Lower leg skin (tissue), 4 donors: Measurements from ENCODE around the gene ASAP2. TPM values are rescaled to one million over a fixed set of nuclear protein-coding genes. Genes with fewer than 3 reads are reported as not detected.

Experiments
- DNase-seq, 2 donors: peaks; one replicate each; pipeline ENCODE4 v3.0.0-alpha.2; 2019; ENCODE audit warnings: low spot score in 2 of 2
- H3K4me3 ChIP-seq: fragments of 200-600 bp; sonication (generic); 2 replicates; pipeline ENCODE4 v1.5.1; 2017; ENCODE audit warnings: mild to moderate bottlenecking, low read depth; ENCODE audit not compliant: poor library complexity, severe bottlenecking
- CTCF ChIP-seq, 3 donors: fragments of 450-650 bp; IDR thresholded peaks; one replicate each; pipeline ENCODE4 v1.5.1; 2016; ENCODE audit warnings: antibody characterized with exemption in 3 of 3, mild to moderate bottlenecking in 3 of 3, moderate library complexity in 2 of 3
- POLR2A ChIP-seq, 2 donors: fragments of 450-650 bp; IDR thresholded peaks; one replicate each; pipeline ENCODE4 v1.6.1; 2016 to 2017; ENCODE audit warnings: antibody characterized with exemption in 2 of 2, mild to moderate bottlenecking in 1 of 2, moderate library complexity in 1 of 2
- WGBS, 2 donors: methylation state at CpG; one replicate each; pipeline ENCODE4 v1.1.5; 2018; 5-methylcytosine and 5-hydroxymethylcytosine counted together
- intact Hi-C: fragments of 100-400 bp; cut with DNase I; formaldehyde crosslinking; loops from one replicate; pipeline ENCODE4 v1.15.0; 2023; ENCODE audit warnings: low total_unique reads
- total RNA-seq, 4 donors: library from RNA; depleted of rRNA; stranded (reverse); fragments of >200 nt; gene quantifications; one replicate each; pipeline ENCODE4 v1.1.0, GENCODE V29; 2016

Gene ASAP2
- total RNA-seq, result 10 to 100 TPM; 30.4 to 40.7 (median 33.1) TPM

- DNase-seq, result peak in 1 of 2 donors; percentile 94
- intact Hi-C loops, result loop anchor here (10.0 kb wide), 1 partner anchor 129 kb away; no protein-coding TSS in a partner anchor
- 5 to 8% methylated on average over 19 to 30 of the region's 128 CpGs for WGBS, 2 donors
- H3K4me3 ChIP-seq, result peak within 1 kb of the TSS; percentile 74
- TF ChIP-seq CTCF (IDR thresholded peaks at IDR 0.05) (peak in 1 of 3 donors; percentile 11), POLR2A (IDR thresholded peaks at IDR 0.05) (no peak)
Measured at GRCh38 chr2:9205963-9206948, at the start of gene ASAP2. ASAP2 (plus strand) TSS chr2:9206812; CDS start chr2:9207105, 293 bp downstream.

GRCh38 chr2:9158786-9159779 lies 47.5 kb upstream of the ASAP2 start:
- DNase-seq, result no peak
- intact Hi-C loops, result no loop called here
- no peak overlapping the region for H3K4me3 ChIP-seq
- TF ChIP-seq POLR2A (IDR thresholded peaks at IDR 0.05) (no peak), CTCF (IDR thresholded peaks at IDR 0.05) (no peak)
- WGBS, 2 donors, result 70 to 74% methylated on average over 10 of the region's 10 CpGs

- WGBS, 2 donors, result 90 to 94% methylated on average over 7 of the region's 7 CpGs
- intact Hi-C loops, result no loop called here
- TF ChIP-seq POLR2A (IDR thresholded peaks at IDR 0.05) (no peak), CTCF (IDR thresholded peaks at IDR 0.05) (no peak)
Measured at GRCh38 chr2:9160732-9161131, 45.9 kb upstream of the ASAP2 start.

GRCh38 chr2:9162841-9163240 lies 43.8 kb upstream of the ASAP2 start:
- intact Hi-C loops, result no loop called here
- WGBS, 2 donors, result 69 to 77% methylated on average over 11 of the region's 11 CpGs

More at GRCh38 chr2:9160732-9161131, 45.9 kb upstream of the ASAP2 start:
- H3K4me3 ChIP-seq, result no peak overlapping the region
- DNase-seq, result no peak

More at GRCh38 chr2:9162841-9163240, 43.8 kb upstream of the ASAP2 start:
- no peak for TF ChIP-seq POLR2A (IDR thresholded peaks at IDR 0.05)
- TF ChIP-seq CTCF (IDR thresholded peaks at IDR 0.05), result no peak
- H3K4me3 ChIP-seq, result no peak overlapping the region
- DNase-seq, result no peak
